ENCODE measurements around the gene GRID1.

- TF ChIP-seq CTCF (conservative IDR thresholded peaks at IDR 0.05): no peak
- no peak for TF ChIP-seq EZH2 (IDR thresholded peaks at IDR 0.05; ENCODE audit: low read depth)
These were observed 624.8 kb downstream of the GRID1 start for GRCh38 chr10:85741626-85742300.
